ENCODE data around the gene B3GNT5. TPM values are rescaled to one million over a fixed set of nuclear protein-coding genes. Genes with fewer than 3 reads are reported as not detected.

Gene B3GNT5
- total and polyA plus RNA-seq, 2 donors (not counting 1 experiment from before 2014, with no cell fraction given), result 0.07 to 0.37 TPM

GRCh38 chr3:183254487-183255347 is 1.7 kb downstream of the B3GNT5 start:
- Mint-ChIP-seq H3K9me3 (ENCODE audit: insufficient read depth) (no peaks in the 10 kb centered on the region), H3K4me1 (peaks cover 18% of the 10 kb centered on the region), H3K4me3 (peak overlapping the region; percentile 69), H3K27me3 (peaks cover 43% of the 10 kb centered on the region), H3K27ac (no peak overlapping the region)
- Histone ChIP-seq H3K9ac (ENCODE audit: low read length) (peak overlapping the region; percentile 74), H3K27me3 (replicated peaks in 1 of 4; ENCODE audit: control extremely low read depth in 1 of 4, control insufficient read depth in 3 of 4, insufficient read depth in 4 of 4, low read length in 3 of 4) (peaks cover 0 to 48% (median 42%) of the 10 kb centered on the region in 4 experiments), H4K20me1 (ENCODE audit: control insufficient read depth, insufficient read depth, low read length, poor library complexity, severe bottlenecking) (no peaks in the 10 kb centered on the region), H3K4me2 (replicated peaks; ENCODE audit: low read depth, low read length, poor library complexity, severe bottlenecking) (peak overlapping the region; percentile 97), H2AFZ (ENCODE audit: insufficient read depth, low read depth, low read length, poor library complexity, severe bottlenecking) (peak overlapping the region; percentile 65), H3K9me3 (ENCODE audit: control extremely low read depth in 1 of 3, control insufficient read depth in 2 of 3, insufficient read depth in 1 of 3, low read length in 2 of 3) (peaks cover 0 to 3% (median 0%) of the 10 kb centered on the region in 3 donors), H3K79me2 (ENCODE audit: control insufficient read depth, insufficient read depth, low read length) (no peaks in the 10 kb centered on the region), H3K4me1 (ENCODE audit: control insufficient read depth in 2 of 2, insufficient read depth in 2 of 2, low read length in 2 of 2) (peaks cover 17 to 23% of the 10 kb centered on the region in 2 donors), H3K27ac (ENCODE audit: low read length in 2 of 2) (no peak overlapping the region), H3K36me3 (replicated peaks in 1 of 2; ENCODE audit: control extremely low read depth in 1 of 2, control insufficient read depth in 1 of 2, extremely low read depth in 1 of 2, insufficient read depth in 2 of 2, low read length in 1 of 2) (no peaks in the 10 kb centered on the region), H3K4me3 (ENCODE audit: control extremely low read depth in 1 of 5, extremely low read depth in 1 of 5, insufficient read depth in 1 of 5, low read depth in 2 of 5, low read length in 4 of 5) (peak overlapping the region in 4 of 5 experiments; percentile 44 to 64 (median 53))
- POLR2A ChIA-PET, result interaction anchor here (0.7 kb wide), 1 partner anchor 30 kb away, joined by 5 read pairs; no protein-coding TSS in a partner anchor
- TF ChIP-seq EZH2 (IDR thresholded peaks at IDR 0.05; ENCODE audit: borderline replicate concordance, insufficient read depth, low read depth, low read length, poor library complexity, severe bottlenecking) (peak; percentile 78), CTCF (IDR thresholded peaks at IDR 0.05) (no peak)
- CTCF ChIA-PET, result interaction anchor here (1.3 kb wide), 1 partner anchor 128 kb away, joined by 6 read pairs; no protein-coding TSS in a partner anchor
- peak; percentile 51 for DNase-seq
- no peak for ATAC-seq (ENCODE audit: low read depth)
- 8% methylated on average over 42 of the region's 49 CpGs for WGBS (ENCODE audit: insufficient coverage)
- intact Hi-C loops (cut with micrococcal nuclease), result loop anchor here (2.0 to 10.0 kb wide), 2 partner anchors 128 to 130 kb away; no protein-coding TSS in a partner anchor

Data from B cell (primary cell).